Loucy (cell line): Measurements from ENCODE around the gene UQCR11.

ENCODE experiments used
- EZH2phosphoT487 ChIP-seq: fragments of 200-600 bp; IDR thresholded peaks from 2 replicates; pipeline ENCODE4 v1.6.1; 2018; ENCODE audit warnings: antibody characterized with exemption, mild to moderate bottlenecking, moderate library complexity, borderline replicate concordance
- TF ChIP-seq, protein P1 (sequence below): fragments of 200-600 bp; sonication (generic); conservative IDR thresholded peaks from 2 replicates; pipeline ENCODE4 v1.5.1; 2014; ENCODE audit warnings: mild to moderate bottlenecking, antibody characterized with exemption, low read length

DNA sequence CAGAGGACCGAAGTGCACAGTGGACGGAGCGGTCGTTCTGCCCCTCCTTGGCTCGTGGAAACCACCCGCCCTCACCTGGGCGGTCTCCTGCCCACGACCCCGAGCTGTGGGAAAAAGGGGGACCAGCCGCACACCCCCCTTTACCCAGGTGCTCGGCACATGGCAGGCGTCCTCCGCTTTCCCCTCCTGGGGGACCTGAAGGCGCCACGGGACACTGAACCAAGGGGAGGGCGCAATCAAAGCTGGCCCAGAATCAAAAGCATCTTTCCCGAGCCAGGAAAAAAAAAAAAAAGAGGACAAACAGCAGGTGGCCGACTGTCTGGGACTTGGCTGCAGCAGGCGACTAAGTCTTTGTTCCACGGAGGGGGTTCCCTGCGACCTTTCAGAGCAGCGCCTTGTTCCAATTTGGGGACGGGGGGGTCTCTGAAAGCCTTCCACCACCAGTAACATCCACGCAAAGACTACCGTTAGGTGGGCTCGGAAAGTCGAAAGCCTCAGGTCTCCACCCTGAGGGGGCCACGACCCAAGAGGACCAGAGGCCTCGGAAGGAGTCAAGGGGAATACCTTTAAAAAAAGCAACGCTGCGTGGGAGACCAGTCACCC is 13.7 kb downstream of the UQCR11 start:
- TF ChIP-seq, protein P1, sequence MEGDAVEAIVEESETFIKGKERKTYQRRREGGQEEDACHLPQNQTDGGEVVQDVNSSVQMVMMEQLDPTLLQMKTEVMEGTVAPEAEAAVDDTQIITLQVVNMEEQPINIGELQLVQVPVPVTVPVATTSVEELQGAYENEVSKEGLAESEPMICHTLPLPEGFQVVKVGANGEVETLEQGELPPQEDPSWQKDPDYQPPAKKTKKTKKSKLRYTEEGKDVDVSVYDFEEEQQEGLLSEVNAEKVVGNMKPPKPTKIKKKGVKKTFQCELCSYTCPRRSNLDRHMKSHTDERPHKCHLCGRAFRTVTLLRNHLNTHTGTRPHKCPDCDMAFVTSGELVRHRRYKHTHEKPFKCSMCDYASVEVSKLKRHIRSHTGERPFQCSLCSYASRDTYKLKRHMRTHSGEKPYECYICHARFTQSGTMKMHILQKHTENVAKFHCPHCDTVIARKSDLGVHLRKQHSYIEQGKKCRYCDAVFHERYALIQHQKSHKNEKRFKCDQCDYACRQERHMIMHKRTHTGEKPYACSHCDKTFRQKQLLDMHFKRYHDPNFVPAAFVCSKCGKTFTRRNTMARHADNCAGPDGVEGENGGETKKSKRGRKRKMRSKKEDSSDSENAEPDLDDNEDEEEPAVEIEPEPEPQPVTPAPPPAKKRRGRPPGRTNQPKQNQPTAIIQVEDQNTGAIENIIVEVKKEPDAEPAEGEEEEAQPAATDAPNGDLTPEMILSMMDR, result no peak
- TF ChIP-seq EZH2phosphoT487, result no peak
